BLaER1 treated with 17β-estradiol and CSF1 and Interleukin-3, amounts not matched to agents 10 nM and 100 nM (cell line): ENCODE data around the gene SNAPIN.

Source experiments
- H3K27ac ChIP-seq, 11 experiments: shearing (Covaris generic); formaldehyde crosslinking; 2 replicates each; pipeline ENCODE4 v1.8.1; 2022
- H3K27me3 ChIP-seq, 11 experiments: shearing (Covaris generic); formaldehyde crosslinking; 2 replicates each; pipeline ENCODE4 v1.8.1; 2022
- H3K36me3 ChIP-seq, 11 experiments: shearing (Covaris generic); formaldehyde crosslinking; 2 replicates each; pipeline ENCODE4 v1.8.1; 2022
- H3K4me1 ChIP-seq, 10 experiments: shearing (Covaris generic); formaldehyde crosslinking; 2 replicates each; pipeline ENCODE4 v1.8.1; 2022
- H3K4me2 ChIP-seq, 11 experiments: shearing (Covaris generic); formaldehyde crosslinking; 2 replicates each; pipeline ENCODE4 v1.8.1; 2022
- H3K4me3 ChIP-seq, 10 experiments: shearing (Covaris generic); formaldehyde crosslinking; 2 replicates each; pipeline ENCODE4 v1.8.1; 2022
- H3K9ac ChIP-seq, 11 experiments: shearing (Covaris generic); formaldehyde crosslinking; 2 replicates each; pipeline ENCODE4 v1.8.1; 2022
- H3K9me3 ChIP-seq, 11 experiments: shearing (Covaris generic); formaldehyde crosslinking; replicated peaks in 1 of 11; 2 replicates each; pipeline ENCODE4 v1.8.1; 2022
- H4K20me1 ChIP-seq, 11 experiments: shearing (Covaris generic); formaldehyde crosslinking; 2 replicates each; pipeline ENCODE4 v1.8.1; 2022
- Cebpa-rat ChIP-seq, 11 experiments: shearing (Covaris generic); IDR thresholded peaks; 2 replicates each; pipeline ENCODE4 v1.8.1; 2022

Gene SNAPIN

GRCh38 chr1:153617663-153618062 lies 40.8 kb upstream of the SNAPIN start:
- H3K36me3 ChIP-seq = peaks cover 26 to 50% (median 43%) of the 10 kb centered on the region in 11 experiments
- no peak overlapping the region for H3K4me3 ChIP-seq
- H3K9ac ChIP-seq = peak overlapping the region in 10 of 11 experiments; percentile 7 to 68 (median 41); a peak in 14 of 22 replicates
- H3K27ac ChIP-seq = peak overlapping the region in 10 of 11 experiments; percentile 18 to 62 (median 42); a peak in 16 of 22 replicates
- peaks cover 47 to 86% (median 58%) of the 10 kb centered on the region in 10 experiments for H3K4me1 ChIP-seq
- H4K20me1 ChIP-seq = no peaks in the 10 kb centered on the region
- peaks cover 0 to 17% (median 11%) of the 10 kb centered on the region in 11 experiments; a peak in 12 of 22 replicates for H3K9me3 ChIP-seq
- no peak for TF ChIP-seq Cebpa-rat (IDR thresholded peaks at IDR 0.05)
- H3K27me3 ChIP-seq = no peaks in the 10 kb centered on the region
- peak overlapping the region; percentile 31 to 82 (median 56) for H3K4me2 ChIP-seq

- peak overlapping the region in 5 of 11 experiments; percentile 12 to 82 (median 70); a peak in 8 of 22 replicates for H3K4me2 ChIP-seq
- H3K9me3 ChIP-seq = peaks cover 0 to 17% (median 11%) of the 10 kb centered on the region in 11 experiments; a peak in 12 of 22 replicates
- no peak for TF ChIP-seq Cebpa-rat (IDR thresholded peaks at IDR 0.05)
- H3K27ac ChIP-seq = peak overlapping the region in 3 of 11 experiments; percentile 51 to 62 (median 61); a peak in 2 of 22 replicates
- H3K36me3 ChIP-seq = peaks cover 26 to 58% (median 44%) of the 10 kb centered on the region in 11 experiments
- peaks cover 60 to 98% (median 72%) of the 10 kb centered on the region in 10 experiments for H3K4me1 ChIP-seq
- H3K9ac ChIP-seq = peak overlapping the region in 1 of 11 experiments; percentile 2; a peak in 1 of 22 replicates
- H3K4me3 ChIP-seq = no peak overlapping the region
- H3K27me3 ChIP-seq = no peaks in the 10 kb centered on the region
- no peaks in the 10 kb centered on the region for H4K20me1 ChIP-seq
Observed at GRCh38 chr1:153619171-153619570, 39.3 kb upstream of the SNAPIN start.

- H3K4me3 ChIP-seq = peak overlapping the region in 8 of 10 experiments; percentile 1 to 75 (median 69); a peak in 14 of 20 replicates
- H3K27ac ChIP-seq = peak overlapping the region; percentile 36 to 92 (median 64); a peak in 20 of 22 replicates
- H3K4me2 ChIP-seq = peak overlapping the region; percentile 84 to 100 (median 97)
- no peaks in the 10 kb centered on the region for H3K27me3 ChIP-seq
- H3K9me3 ChIP-seq = peaks cover 0 to 17% (median 11%) of the 10 kb centered on the region in 11 experiments; a peak in 12 of 22 replicates
- no peaks in the 10 kb centered on the region for H4K20me1 ChIP-seq
- H3K4me1 ChIP-seq = peaks cover 75 to 93% (median 82%) of the 10 kb centered on the region in 10 experiments
- TF ChIP-seq Cebpa-rat (IDR thresholded peaks at IDR 0.05) = peak in 4 of 11 experiments; percentile 19 to 59 (median 32); a peak in 5 of 22 replicates
- H3K9ac ChIP-seq = peak overlapping the region; percentile 6 to 88 (median 53); a peak in 18 of 22 replicates
- peaks cover 27 to 74% (median 59%) of the 10 kb centered on the region in 11 experiments for H3K36me3 ChIP-seq
Observed at GRCh38 chr1:153623101-153623500, 35.4 kb upstream of the SNAPIN start.

GRCh38 chr1:153624965-153625611 lies 33.4 kb upstream of the SNAPIN start:
- peak overlapping the region in 7 of 10 experiments; percentile 61 to 75 (median 70); a peak in 12 of 20 replicates for H3K4me3 ChIP-seq
- H3K4me2 ChIP-seq = peak overlapping the region; percentile 84 to 100 (median 97)
- peaks cover 7 to 54% (median 39%) of the 10 kb centered on the region in 11 experiments; a peak in 21 of 22 replicates for H3K36me3 ChIP-seq
- TF ChIP-seq Cebpa-rat (IDR thresholded peaks at IDR 0.05) = no peak
- H3K27ac ChIP-seq = peak overlapping the region in 9 of 11 experiments; percentile 24 to 92 (median 84); a peak in 8 of 22 replicates
- H4K20me1 ChIP-seq = no peaks in the 10 kb centered on the region
- H3K27me3 ChIP-seq = no peaks in the 10 kb centered on the region
- H3K9me3 ChIP-seq = peaks cover 0 to 9% (median 3%) of the 10 kb centered on the region in 11 experiments; a peak in 11 of 22 replicates
- peak overlapping the region in 7 of 11 experiments; percentile 16 to 91 (median 86); a peak in 8 of 22 replicates for H3K9ac ChIP-seq
- peaks cover 85 to 93% (median 89%) of the 10 kb centered on the region in 10 experiments for H3K4me1 ChIP-seq

GRCh38 chr1:153626477-153626903 lies 32.0 kb upstream of the SNAPIN start:
- Histone ChIP-seq H3K27me3 (no peaks in the 10 kb centered on the region), H3K9me3 (peaks cover 0 to 1% (median 0%) of the 10 kb centered on the region in 11 experiments; a peak in 1 of 22 replicates), H4K20me1 (no peaks in the 10 kb centered on the region), H3K4me3 (peak overlapping the region; percentile 57 to 75 (median 66)), H3K27ac (peak overlapping the region; percentile 81 to 93 (median 88)), H3K9ac (peak overlapping the region; percentile 82 to 92 (median 85)), H3K36me3 (peaks cover 0 to 46% (median 27%) of the 10 kb centered on the region in 11 experiments; a peak in 17 of 22 replicates), H3K4me2 (peak overlapping the region; percentile 84 to 100 (median 97)), H3K4me1 (peaks cover 95 to 100% (median 98%) of the 10 kb centered on the region in 10 experiments)
- no peak for TF ChIP-seq Cebpa-rat (IDR thresholded peaks at IDR 0.05)

GRCh38 chr1:153626904-153627714 lies 31.4 kb upstream of the SNAPIN start, which contains the start of gene S100A13:
Gene S100A13 (minus strand): TSS chr1:153627505. CDS start chr1:153626472, 1,033 bp downstream.
- H4K20me1 ChIP-seq = no peaks in the 10 kb centered on the region
- H3K9me3 ChIP-seq = peaks cover 0 to 3% (median 0%) of the 10 kb centered on the region in 11 experiments; a peak in 1 of 22 replicates
- no peaks in the 10 kb centered on the region for H3K27me3 ChIP-seq
- peaks cover 92 to 99% (median 96%) of the 10 kb centered on the region in 10 experiments for H3K4me1 ChIP-seq
- H3K4me3 ChIP-seq = peak within 1 kb of the TSS; percentile 57 to 75 (median 66)
- TF ChIP-seq Cebpa-rat (IDR thresholded peaks at IDR 0.05) = no peak
- H3K36me3 ChIP-seq = peaks cover 0 to 41% (median 21%) of the 10 kb centered on the region in 11 experiments; a peak in 16 of 22 replicates
- peak within 1 kb of the TSS; percentile 82 to 92 (median 85) for H3K9ac ChIP-seq
- H3K4me2 ChIP-seq = peak within 1 kb of the TSS; percentile 84 to 100 (median 97)
- peak within 1 kb of the TSS; percentile 81 to 93 (median 88) for H3K27ac ChIP-seq

- Histone ChIP-seq H3K9me3 (peaks cover 0 to 7% (median 0%) of the 10 kb centered on the region in 11 experiments; a peak in 4 of 22 replicates), H3K4me3 (peak within 1 kb of the TSS; percentile 57 to 75 (median 66)), H3K27me3 (no peaks in the 10 kb centered on the region), H3K4me1 (peaks cover 92 to 99% (median 96%) of the 10 kb centered on the region in 10 experiments), H3K27ac (peak within 1 kb of the TSS; percentile 81 to 93 (median 88)), H3K36me3 (peaks cover 0 to 40% (median 17%) of the 10 kb centered on the region in 11 experiments; a peak in 17 of 22 replicates), H4K20me1 (no peaks in the 10 kb centered on the region), H3K4me2 (peak within 1 kb of the TSS; percentile 84 to 100 (median 97)), H3K9ac (peak within 1 kb of the TSS; percentile 82 to 92 (median 85))
- TF ChIP-seq Cebpa-rat (IDR thresholded peaks at IDR 0.05) = no peak
Observed at GRCh38 chr1:153627715-153628626, 30.5 kb upstream of the SNAPIN start, which contains the start of gene S100A1. Gene S100A1 (plus strand): TSS chr1:153628434. CDS start chr1:153630522, 2,088 bp downstream.
